Heart left ventricle (tissue), 13 donors: Measurements from ENCODE around the gene TBCD.

Experiments used
- CTCF ChIP-seq, 12 donors: fragments of 200-600 bp; sonication (generic) in 4 of 12; IDR thresholded peaks; one replicate each; pipeline versions ENCODE4 v1.5.0 to v1.8.0; 2018 to 2022; ENCODE audit warnings: antibody characterized with exemption in 12 of 12, mild to moderate bottlenecking in 5 of 12
- POLR2A ChIP-seq, 2 donors: fragments of 450-650 bp; IDR thresholded peaks; one replicate each; pipeline ENCODE4 v1.6.1; 2017; ENCODE audit warnings: antibody characterized with exemption in 2 of 2, mild to moderate bottlenecking in 2 of 2, moderate library complexity in 2 of 2
- donor health status: ischemic (EF 13 %, LVEDD 7.1; RV severe dilation, severe dysfunction).
- donor health status: DM: no; HTN: yes; CAD: no.
- donor health status: DM: no; HTN: no; CAD: no.
- donor health status: ischemic (EF 25% LVEDD 6.9; RV normal size, moderate dysfunction).
- donor health status: ischemic (EF 25% LVEDD 5.7; RV mildly dilated, moderate dysfunction).
- donor health status: ischemic (EF 35%, LVEDD 5.7; RV mildly dilated, moderate dysfunction).
- donor health status: nonischemic (EF 11% LVEDD 7.7; RV severe dilation, severe dysfunction).
- donor health status: DM: yes; HTN: yes; CAD: no.
- donor health status: PGD.
- donor health status: ischemic (EF 29% LVEDD 5.4; RV normal size, mild dysfunction).
- donor health status: nonischemic (EF 23%, LVEDD 6.1; RV moderate dilation, normal function).

GRCh38 chr17:82930043-82930923 lies 178.4 kb downstream of the TBCD start:
- TF ChIP-seq CTCF (IDR thresholded peaks at IDR 0.05) (no peak), POLR2A (IDR thresholded peaks at IDR 0.05) (no peak)
